HEK293T (cell line): ENCODE data around the gene GAS2L1.

Experiments used
- CTCF ChIA-PET: fragments of 350-600 bp; formaldehyde crosslinking; extraction: SDS; loops from one replicate; lab custom pipeline; 2021; ENCODE audit warnings: antibody characterized with exemption, inconsistent platforms; lab: Yijun Ruan, JAX
- POLR2A ChIA-PET: fragments of 350-600 bp; formaldehyde crosslinking; extraction: SDS; loops from one replicate; lab custom pipeline; 2020; ENCODE audit warnings: antibody characterized with exemption, inconsistent platforms; lab: Yijun Ruan, JAX
- DNase-seq: peaks from one replicate; pipeline ENCODE4 v3.0.0; 2012; ENCODE audit warnings: mixed read lengths; ENCODE audit errors: extremely low spot score
- ARNT ChIP-seq: fragments of 450-650 bp; IDR thresholded peaks from 2 replicates; pipeline ENCODE4 v1.6.1; 2017; ENCODE audit warnings: mild to moderate bottlenecking
- BHLHE40 ChIP-seq: fragments of 450-650 bp; IDR thresholded peaks from 2 replicates; pipeline ENCODE4 v1.6.1; 2016; ENCODE audit warnings: mild to moderate bottlenecking, moderate library complexity, borderline replicate concordance
- CTBP1 ChIP-seq: fragments of 450-650 bp; IDR thresholded peaks from 2 replicates; pipeline ENCODE4 v1.6.1; 2016; ENCODE audit warnings: borderline replicate concordance
- ELF4 ChIP-seq: fragments of 450-650 bp; IDR thresholded peaks from 2 replicates; pipeline ENCODE4 v1.6.1; 2017; ENCODE audit warnings: antibody characterized with exemption
- FOXA1 ChIP-seq: fragments of 450-650 bp; IDR thresholded peaks from 2 replicates; pipeline ENCODE4 v1.6.1; 2016; ENCODE audit warnings: mild to moderate bottlenecking
- FOXK2 ChIP-seq: fragments of 450-650 bp; IDR thresholded peaks from 2 replicates; pipeline ENCODE4 v1.6.1; 2016; ENCODE audit warnings: mild to moderate bottlenecking
- FOXM1 ChIP-seq: fragments of 450-650 bp; IDR thresholded peaks from 2 replicates; pipeline ENCODE4 v1.6.1; 2017; ENCODE audit warnings: mild to moderate bottlenecking, borderline replicate concordance
- HDGF ChIP-seq: fragments of 450-650 bp; IDR thresholded peaks from 2 replicates; pipeline ENCODE4 v1.6.1; 2017; ENCODE audit warnings: antibody characterized with exemption, borderline replicate concordance
- L3MBTL2 ChIP-seq: fragments of 450-650 bp; conservative IDR thresholded peaks from 2 replicates; pipeline ENCODE4 v1.6.1; 2016; ENCODE audit warnings: mild to moderate bottlenecking
- LEF1 ChIP-seq: fragments of 450-650 bp; IDR thresholded peaks from 2 replicates; pipeline ENCODE4 v1.6.1; 2017; ENCODE audit warnings: mild to moderate bottlenecking, borderline replicate concordance
- NFRKB ChIP-seq: fragments of 450-650 bp; IDR thresholded peaks from 2 replicates; pipeline ENCODE4 v1.6.1; 2016; ENCODE audit warnings: mild to moderate bottlenecking, moderate library complexity
- SP1 ChIP-seq: fragments of 450-650 bp; IDR thresholded peaks from 2 replicates; pipeline ENCODE4 v1.6.1; 2017
- SUZ12 ChIP-seq: fragments of 450-650 bp; IDR thresholded peaks from 2 replicates; pipeline ENCODE4 v1.6.1; 2016; ENCODE audit warnings: mild to moderate bottlenecking
- TARDBP ChIP-seq: fragments of 450-650 bp; IDR thresholded peaks from 2 replicates; pipeline ENCODE4 v1.6.1; 2016
- ZNF384 ChIP-seq: fragments of 450-650 bp; IDR thresholded peaks from 2 replicates; pipeline ENCODE4 v1.6.1; 2016
- TF ChIP-seq, protein P1 (sequence below): fragments of 450-650 bp; IDR thresholded peaks from 2 replicates; pipeline ENCODE4 v1.6.1; 2016

Gene GAS2L1

DNA sequence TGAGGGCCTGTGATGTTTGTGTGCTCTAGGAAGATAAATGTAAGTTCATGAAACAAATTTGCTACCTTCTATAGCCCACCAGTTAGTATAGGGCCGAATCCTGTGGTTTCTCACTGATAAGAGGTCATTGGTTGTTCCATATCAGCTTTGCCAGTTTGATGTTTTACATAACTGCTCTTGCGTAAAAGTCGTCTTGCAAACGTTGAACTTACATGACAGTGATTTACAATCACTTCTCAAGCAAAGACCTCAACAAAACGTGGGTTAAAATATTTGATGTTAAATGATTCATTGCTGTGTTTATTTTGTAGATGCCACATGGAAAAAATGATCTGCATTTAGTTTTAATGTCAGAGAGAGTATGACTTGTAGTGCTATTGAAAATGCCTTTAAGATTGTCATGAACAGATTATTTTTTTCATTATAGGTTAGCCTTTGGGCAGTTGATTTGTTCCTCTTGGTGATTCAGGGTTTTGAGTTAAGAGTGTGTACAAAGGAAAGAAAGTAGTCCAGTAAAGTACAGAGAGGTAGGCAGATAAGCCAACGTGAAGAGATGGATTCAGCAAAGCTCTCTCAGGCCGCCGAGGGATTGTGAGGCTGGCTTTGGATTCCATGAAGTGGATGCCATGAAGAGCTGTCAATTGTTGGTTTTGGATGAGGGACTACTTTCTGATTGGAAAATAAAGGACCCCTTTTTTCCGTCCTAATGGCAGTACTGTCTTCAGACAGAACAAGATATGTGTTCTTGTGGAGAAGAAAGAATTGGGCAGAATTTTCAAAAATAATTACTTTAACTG lies 35.8 kb upstream of the GAS2L1 start:
- ChIA-PET POLR2A (interaction anchor here (0.6 to 1.4 kb wide), 2 partner anchors 36 to 1889 kb away, joined by 3 to 4 read pairs; no protein-coding TSS in a partner anchor), CTCF (no interaction called here)
- DNase-seq, result no peak
- no peak for TF ChIP-seq ARNT
- no peak for TF ChIP-seq SP1
- 0 out of 2 replicates have a peak, but pooled peaks have one; percentile 46 for TF ChIP-seq ELF4
- TF ChIP-seq, protein P1, sequence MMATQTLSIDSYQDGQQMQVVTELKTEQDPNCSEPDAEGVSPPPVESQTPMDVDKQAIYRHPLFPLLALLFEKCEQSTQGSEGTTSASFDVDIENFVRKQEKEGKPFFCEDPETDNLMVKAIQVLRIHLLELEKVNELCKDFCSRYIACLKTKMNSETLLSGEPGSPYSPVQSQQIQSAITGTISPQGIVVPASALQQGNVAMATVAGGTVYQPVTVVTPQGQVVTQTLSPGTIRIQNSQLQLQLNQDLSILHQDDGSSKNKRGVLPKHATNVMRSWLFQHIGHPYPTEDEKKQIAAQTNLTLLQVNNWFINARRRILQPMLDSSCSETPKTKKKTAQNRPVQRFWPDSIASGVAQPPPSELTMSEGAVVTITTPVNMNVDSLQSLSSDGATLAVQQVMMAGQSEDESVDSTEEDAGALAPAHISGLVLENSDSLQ, result peak; percentile 85

GRCh38 chr22:29272624-29273023 lies 33.8 kb upstream of the GAS2L1 start:
- ChIA-PET CTCF (no interaction called here), POLR2A (no interaction called here)
- TF ChIP-seq FOXK2 (no peak), TARDBP (no peak), HDGF (no peak), LEF1 (no peak), BHLHE40 (no peak), ZNF384 (no peak), CTBP1 (no peak), FOXM1 (no peak), L3MBTL2 (no peak)
- DNase-seq, result no peak

- no peak for DNase-seq
- CTCF ChIA-PET, result no interaction called here
- POLR2A ChIA-PET, result no interaction called here
- no peak for TF ChIP-seq NFRKB
- no peak for TF ChIP-seq FOXK2
- TF ChIP-seq ZNF384, result no peak
- no peak for TF ChIP-seq SUZ12
- TF ChIP-seq SP1, result no peak
- TF ChIP-seq, protein P1, result peak; percentile 46; the same call in 1 of the 2 replicates
These were observed 31.3 kb upstream of the GAS2L1 start for GRCh38 chr22:29275167-29275566.

GRCh38 chr22:29275819-29276565 lies 30.5 kb upstream of the GAS2L1 start:
- DNase-seq, result no peak
- TF ChIP-seq ZNF384 (no peak), BHLHE40 (no peak), HDGF (no peak), TARDBP (no peak), FOXK2 (no peak)
- TF ChIP-seq, protein P1, result peak; percentile 46; the same call in 1 of the 2 replicates
- ChIA-PET POLR2A (no interaction called here), CTCF (no interaction called here)

DNA sequence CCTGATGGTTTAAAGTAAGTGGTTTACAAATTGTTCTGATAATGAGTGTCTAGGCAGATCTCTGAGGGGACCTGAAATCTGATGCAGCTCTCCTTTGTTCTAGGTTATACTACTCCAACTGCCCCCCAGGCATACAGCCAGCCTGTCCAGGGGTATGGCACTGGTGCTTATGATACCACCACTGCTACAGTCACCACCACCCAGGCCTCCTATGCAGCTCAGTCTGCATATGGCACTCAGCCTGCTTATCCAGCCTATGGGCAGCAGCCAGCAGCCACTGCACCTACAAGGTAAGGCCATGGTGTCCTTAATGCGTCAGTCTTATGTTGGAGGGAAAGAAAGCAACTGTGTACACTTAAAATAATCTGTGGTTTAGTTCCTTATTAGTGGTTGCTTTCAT lies 28.5 kb upstream of the GAS2L1 start:
- no peak for DNase-seq
- POLR2A ChIA-PET, result interaction anchor here (1.3 kb wide), 1 partner anchor 9 kb away, joined by 5 read pairs; no protein-coding TSS in a partner anchor
- CTCF ChIA-PET, result no interaction called here
- TF ChIP-seq ZNF384 (no peak), NFRKB (no peak), CTBP1 (no peak), HDGF (no peak), ELF4 (no peak), FOXA1 (no peak), FOXK2 (no peak), ARNT (no peak), BHLHE40 (no peak), FOXM1 (no peak), L3MBTL2 (no peak)
- TF ChIP-seq, protein P1, result no peak

- ChIA-PET POLR2A (no interaction called here), CTCF (no interaction called here)
- DNase-seq, result no peak
- TF ChIP-seq CTBP1, result no peak
- TF ChIP-seq, protein P1, result no peak
- no peak for TF ChIP-seq BHLHE40
- TF ChIP-seq FOXM1, result no peak
- TF ChIP-seq LEF1, result no peak
- no peak for TF ChIP-seq ARNT
These were observed 22.3 kb upstream of the GAS2L1 start for GRCh38 chr22:29284196-29284595.
